Caco-2 (cell line): Measurements from ENCODE around the gene GARIN5A. TPM values are rescaled to one million over a fixed set of nuclear protein-coding genes. Genes with fewer than 3 reads are reported as not detected.

Experiments used
- BruUV-seq: library from RNA; stranded (reverse); fragments of 400-500 nt; replicated peaks from 2 replicates; lab custom pipeline; 2021; lab: Mats Ljungman, UMichigan
- CTCF ChIA-PET: fragments of 300-600 bp; sonication (Branson Sonifier 250); formaldehyde crosslinking; loops from one replicate; lab custom pipeline; 2022; ENCODE audit warnings: antibody characterized with exemption; lab: Charles Lee
- POLR2A ChIA-PET: fragments of 300-600 bp; sonication (Branson Sonifier 250); formaldehyde crosslinking; loops from one replicate; lab custom pipeline; 2022; ENCODE audit warnings: antibody characterized with exemption; lab: Charles Lee
- DNase-seq, 2 experiments: peaks; one replicate each; pipeline versions ENCODE4 v3.0.0 to v3.0.0-alpha.2; 2020 to 2022
- H3K27me3 ChIP-seq: replicated peaks from 2 replicates; pipeline ENCODE4 v1.6.0; 2011; ENCODE audit warnings: low read length; ENCODE audit not compliant: control insufficient read depth, insufficient read depth
- H3K36me3 ChIP-seq: 2 replicates; pipeline ENCODE4 v1.5.1; 2011; ENCODE audit warnings: low read length; ENCODE audit not compliant: control insufficient read depth, insufficient read depth
- H3K4me1 ChIP-seq: fragments of 250-450 bp; sonication (Bioruptor Pico); 2 replicates; pipeline ENCODE4 v1.5.1; 2020; ENCODE audit warnings: mild to moderate bottlenecking
- H3K4me3 ChIP-seq: 2 replicates; pipeline ENCODE4 v1.5.1; 2011; ENCODE audit warnings: low read depth, mild to moderate bottlenecking, control low read depth, low read length
- H3K9me3 ChIP-seq: fragments of 250-450 bp; sonication (Bioruptor Pico); 2 replicates; pipeline ENCODE4 v1.5.1; 2020; ENCODE audit warnings: mild to moderate bottlenecking, moderate library complexity
- H3K27ac Mint-ChIP-seq: one replicate; pipeline ENCODE4 v1.8.0; 2022; ENCODE audit warnings: mixed read lengths; ENCODE audit not compliant: unreplicated experiment
- H3K27me3 Mint-ChIP-seq: one replicate; pipeline ENCODE4 v1.8.0; 2022; ENCODE audit warnings: mixed read lengths; ENCODE audit not compliant: insufficient read depth, unreplicated experiment
- H3K36me3 Mint-ChIP-seq: one replicate; pipeline ENCODE4 v1.8.0; 2022; ENCODE audit warnings: mild to moderate bottlenecking, mixed read lengths; ENCODE audit not compliant: insufficient read depth, unreplicated experiment
- H3K4me1 Mint-ChIP-seq: one replicate; pipeline ENCODE4 v1.8.0; 2022; ENCODE audit warnings: low read depth, mixed read lengths; ENCODE audit not compliant: unreplicated experiment
- H3K4me3 Mint-ChIP-seq: one replicate; pipeline ENCODE4 v1.8.0; 2022; ENCODE audit warnings: mild to moderate bottlenecking, moderate library complexity, mixed read lengths; ENCODE audit not compliant: unreplicated experiment
- H3K9me3 Mint-ChIP-seq: one replicate; pipeline ENCODE4 v1.8.0; 2022; ENCODE audit warnings: mixed read lengths; ENCODE audit not compliant: unreplicated experiment
- CTCF ChIP-seq, 2 experiments: fragments of 200-600 bp in 1 of 2; IDR thresholded peaks; 1 replicate in 1 of 2; 2 replicates in 1 of 2; pipeline versions ENCODE4 v1.5.1 to v1.8.0; 2011 to 2022; ENCODE audit warnings: antibody characterized with exemption in 1 of 2, control low read depth in 1 of 2, inconsistent platforms in 1 of 2, low read depth in 1 of 2, low read length in 1 of 2, mild to moderate bottlenecking in 1 of 2, moderate library complexity in 1 of 2; ENCODE audit not compliant: insufficient read depth in 1 of 2, severe bottlenecking in 1 of 2, unreplicated experiment in 1 of 2
- intact Hi-C: fragments of 100-400 bp; cut with micrococcal nuclease; formaldehyde crosslinking; loops from one replicate; pipeline ENCODE4 v1.10.0; 2022; ENCODE audit not compliant: unreplicated experiment
- total RNA-seq: library from RNA; stranded (reverse); gene quantifications from 2 replicates; pipeline ENCODE4 v1.2.3, GENCODE V29; 2022

Gene GARIN5A
- total RNA-seq, 1 experiment from 2014 or later, result 1.4 TPM

DNA sequence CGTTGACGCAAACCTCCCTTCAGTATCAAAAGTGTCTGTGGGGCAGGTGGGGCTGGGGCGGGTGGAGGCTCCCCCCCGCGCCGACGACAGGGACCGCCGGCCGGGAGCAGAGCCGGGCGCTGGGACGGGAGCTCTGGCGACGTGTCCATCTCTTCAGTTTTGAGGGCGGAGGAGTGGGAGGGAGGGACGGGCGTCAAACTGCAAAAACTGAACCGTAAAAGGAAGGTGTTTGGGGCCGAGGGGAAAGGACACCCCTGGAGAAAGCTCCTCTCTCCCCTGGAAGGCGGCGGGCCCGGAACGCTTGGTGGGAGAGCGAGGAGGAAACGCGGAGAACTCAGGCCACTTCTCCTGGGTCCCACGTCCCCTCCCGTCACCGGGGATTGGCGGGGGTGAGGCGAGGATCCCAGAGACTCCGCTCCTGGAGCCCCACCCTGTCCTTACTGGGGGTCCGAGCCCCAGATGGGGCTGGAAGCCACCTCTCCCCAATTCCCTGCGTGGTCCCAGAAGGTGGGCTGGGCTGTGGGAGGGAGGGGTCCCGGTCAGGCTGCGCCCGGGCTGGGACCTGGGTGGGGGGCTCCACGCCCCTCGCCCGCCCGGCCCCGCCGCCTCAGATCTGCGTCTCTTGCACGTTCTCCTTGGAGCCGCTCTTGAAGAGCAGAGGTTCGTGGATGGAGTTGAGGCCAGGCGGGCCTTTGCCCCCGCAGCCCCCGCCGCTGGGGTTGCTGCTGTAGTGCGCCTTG lies 40.5 kb upstream of the GARIN5A start:
- H3K4me1 Mint-ChIP-seq, result no peaks in the 10 kb centered on the region
- H3K36me3 Mint-ChIP-seq, result no peaks in the 10 kb centered on the region
- Histone ChIP-seq H3K9me3 (no peaks in the 10 kb centered on the region), H3K4me3 (no peak overlapping the region), H3K27me3 (no peaks in the 10 kb centered on the region), H3K36me3 (no peaks in the 10 kb centered on the region), H3K4me1 (no peaks in the 10 kb centered on the region)
- DNase-seq, result no peak
- no TSS peak for BruUV-seq
- no peak overlapping the region for H3K27ac Mint-ChIP-seq
- no peaks in the 10 kb centered on the region for H3K9me3 Mint-ChIP-seq
- no peaks in the 10 kb centered on the region for H3K27me3 Mint-ChIP-seq
- CTCF ChIA-PET, result interaction anchor here (0.7 kb wide), 1 partner anchor 33 kb away, joined by 3 read pairs; no protein-coding TSS in a partner anchor
- POLR2A ChIA-PET, result no interaction called here
- intact Hi-C loops, result no loop called here
- peak overlapping the region; percentile 52 for H3K4me3 Mint-ChIP-seq
- TF ChIP-seq CTCF (IDR thresholded peaks at IDR 0.05; ENCODE audit: insufficient read depth in 1 of 2, low read depth in 1 of 2, low read length in 1 of 2, severe bottlenecking in 1 of 2, unreplicated experiment in 1 of 2), result no peak

- ChIA-PET POLR2A (no interaction called here), CTCF (interaction anchor here (0.7 kb wide), 1 partner anchor 32 kb away, joined by 3 read pairs; no protein-coding TSS in a partner anchor)
- no peaks in the 10 kb centered on the region for H3K36me3 ChIP-seq
- H3K4me1 ChIP-seq, result no peaks in the 10 kb centered on the region
- no peaks in the 10 kb centered on the region for H3K4me1 Mint-ChIP-seq
- BruUV-seq, result no TSS peak
- H3K27ac Mint-ChIP-seq, result no peak overlapping the region
- peak overlapping the region; percentile 14; the same call in 1 of the 2 replicates for H3K4me3 ChIP-seq
- H3K9me3 Mint-ChIP-seq, result no peaks in the 10 kb centered on the region
- H3K36me3 Mint-ChIP-seq, result peaks cover 3% of the 10 kb centered on the region
- no peaks in the 10 kb centered on the region for H3K27me3 ChIP-seq
- intact Hi-C loops, result no loop called here
- TF ChIP-seq CTCF (IDR thresholded peaks at IDR 0.05; ENCODE audit: insufficient read depth in 1 of 2, low read depth in 1 of 2, low read length in 1 of 2, severe bottlenecking in 1 of 2, unreplicated experiment in 1 of 2), result no peak
- no peak for DNase-seq
- H3K4me3 Mint-ChIP-seq, result peak overlapping the region; percentile 52
- no peaks in the 10 kb centered on the region for H3K27me3 Mint-ChIP-seq
- no peaks in the 10 kb centered on the region for H3K9me3 ChIP-seq
Observed at GRCh38 chr19:50516456-50516855, 39.8 kb upstream of the GARIN5A start.

DNA sequence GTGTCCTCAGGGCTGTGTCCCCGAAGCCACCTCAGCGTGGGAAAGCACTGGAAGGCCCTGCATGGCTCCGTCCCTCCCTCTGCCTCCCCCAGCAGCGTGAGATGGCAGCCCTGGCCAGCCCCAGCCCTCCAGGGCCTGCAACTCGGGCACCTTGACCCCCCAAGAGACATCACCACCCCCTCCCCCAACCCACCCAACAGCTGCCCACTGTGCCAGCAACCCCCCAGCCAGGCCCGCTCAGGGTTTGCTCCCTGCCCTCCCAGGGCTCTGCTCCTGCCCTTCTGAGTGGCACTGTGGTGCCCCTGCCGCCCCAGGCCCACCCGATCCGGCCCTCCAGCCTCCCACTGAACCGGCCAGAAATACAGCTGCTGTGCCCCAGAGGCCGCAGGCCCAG lies 38.5 kb upstream of the GARIN5A start:
- intact Hi-C loops, result no loop called here
- ChIA-PET CTCF (no interaction called here), POLR2A (interaction anchor here (0.6 kb wide), 1 partner anchor 186 kb away, joined by 5 read pairs; the partner anchor contains the start of gene KCNC3)
- Mint-ChIP-seq H3K27me3 (no peaks in the 10 kb centered on the region), H3K4me1 (peaks cover 7% of the 10 kb centered on the region), H3K4me3 (no peak overlapping the region), H3K36me3 (peaks cover 12% of the 10 kb centered on the region), H3K27ac (no peak overlapping the region), H3K9me3 (no peaks in the 10 kb centered on the region)
- no TSS peak for BruUV-seq
- Histone ChIP-seq H3K9me3 (no peaks in the 10 kb centered on the region), H3K36me3 (no peaks in the 10 kb centered on the region), H3K4me3 (no peak overlapping the region), H3K4me1 (peaks cover 2% of the 10 kb centered on the region; the same call in 1 of the 2 replicates), H3K27me3 (no peaks in the 10 kb centered on the region)
- no peak for TF ChIP-seq CTCF (IDR thresholded peaks at IDR 0.05; ENCODE audit: insufficient read depth in 1 of 2, low read depth in 1 of 2, low read length in 1 of 2, severe bottlenecking in 1 of 2, unreplicated experiment in 1 of 2)
- no peak for DNase-seq
